PC-3 (cell line): ENCODE data around the gene CRADD. TPM values are rescaled to one million over a fixed set of nuclear protein-coding genes. Genes with fewer than 3 reads are reported as not detected.

Experiments
- ATAC-seq: fragments of 200-7000 bp; cut with Tn5 transposase; 2 replicates; pipeline ENCODE4 v1.9.1; 2020; ENCODE audit warnings: mild to moderate bottlenecking, moderate library complexity
- BruUV-seq: library from RNA; stranded (reverse); fragments of 400-500 nt; replicated peaks from 2 replicates; lab custom pipeline; 2021; lab: Mats Ljungman, UMichigan
- CTCF ChIA-PET: fragments of 300-600 bp; sonication (Branson Sonifier 250); formaldehyde crosslinking; loops from one replicate; lab custom pipeline; 2022; ENCODE audit warnings: antibody characterized with exemption; lab: Charles Lee
- POLR2A ChIA-PET: fragments of 300-600 bp; sonication (Branson Sonifier 250); formaldehyde crosslinking; loops from one replicate; lab custom pipeline; 2022; ENCODE audit warnings: antibody characterized with exemption; ENCODE audit not compliant: unreplicated experiment; lab: Charles Lee
- DNase-seq: peaks from one replicate; pipeline ENCODE4 v3.0.0-alpha.2; 2015
- H2AFZ ChIP-seq: fragments of 300-600 bp; sonication (generic); 2 replicates; pipeline ENCODE4 v1.6.0; 2016; ENCODE audit warnings: antibody characterized with exemption, low read length
- H3F3A ChIP-seq: fragments of 300-600 bp; sonication (generic); one replicate; pipeline ENCODE4 v1.6.0; 2017; ENCODE audit warnings: antibody characterized with exemption, low read length, control low read depth, mild to moderate bottlenecking; ENCODE audit not compliant: unreplicated experiment
- H3K27ac ChIP-seq: fragments of 300-600 bp; sonication (generic); 2 replicates; pipeline ENCODE4 v1.5.1; 2016; ENCODE audit warnings: mild to moderate bottlenecking, low read length
- H3K27me3 ChIP-seq: fragments of 300-600 bp; sonication (generic); 2 replicates; pipeline ENCODE4 v1.6.1; 2016; ENCODE audit warnings: low read length, mixed read lengths
- H3K36me3 ChIP-seq: fragments of 300-600 bp; sonication (generic); 2 replicates; pipeline ENCODE4 v1.6.1; 2016; ENCODE audit warnings: low read depth, mixed run types, low read length, mixed read lengths
- H3K4me1 ChIP-seq: fragments of 300-600 bp; sonication (generic); 2 replicates; pipeline ENCODE4 v1.5.1; 2016; ENCODE audit warnings: low read length; ENCODE audit not compliant: insufficient read depth
- H3K4me2 ChIP-seq: fragments of 300-600 bp; sonication (generic); 2 replicates; pipeline ENCODE4 v1.6.0; 2016; ENCODE audit warnings: low read length
- H3K4me3 ChIP-seq: fragments of 300-600 bp; sonication (generic); 2 replicates; pipeline ENCODE4 v1.5.1; 2016; ENCODE audit warnings: mild to moderate bottlenecking, low read length, mixed read lengths
- H3K79me2 ChIP-seq: fragments of 300-600 bp; sonication (generic); 2 replicates; pipeline ENCODE4 v1.6.1; 2017; ENCODE audit warnings: low read length, mixed read lengths
- H3K9ac ChIP-seq: fragments of 300-600 bp; sonication (generic); 2 replicates; pipeline ENCODE4 v1.6.0; 2016; ENCODE audit warnings: mild to moderate bottlenecking, low read length
- H3K9me2 ChIP-seq: fragments of 300-600 bp; sonication (generic); replicated peaks from 2 replicates; pipeline ENCODE4 v1.6.1; 2016; ENCODE audit warnings: mixed run types, low read length, mixed read lengths
- H3K9me3 ChIP-seq: fragments of 300-600 bp; sonication (generic); 2 replicates; pipeline ENCODE4 v1.6.1; 2016; ENCODE audit warnings: low read length, mixed read lengths
- H4K20me1 ChIP-seq: fragments of 300-600 bp; sonication (generic); 2 replicates; pipeline ENCODE4 v1.6.1; 2016; ENCODE audit warnings: low read length, mixed read lengths
- CTCF ChIP-seq: fragments of 300-600 bp; sonication (generic); conservative IDR thresholded peaks from 2 replicates; pipeline ENCODE4 v1.5.1; 2017; ENCODE audit warnings: antibody characterized with exemption, low read depth, mild to moderate bottlenecking, low read length
- EZH2 ChIP-seq: fragments of 300-600 bp; sonication (generic); IDR thresholded peaks from one replicate; pipeline ENCODE4 v1.6.1; 2017; ENCODE audit warnings: antibody characterized with exemption, mild to moderate bottlenecking, low read length; ENCODE audit not compliant: unreplicated experiment
- EZH2phosphoT487 ChIP-seq: fragments of 300-600 bp; sonication (generic); IDR thresholded peaks from 2 replicates; pipeline ENCODE4 v1.6.1; 2018; ENCODE audit warnings: mild to moderate bottlenecking, antibody characterized with exemption, low read length, borderline replicate concordance
- intact Hi-C: fragments of 100-400 bp; cut with micrococcal nuclease; formaldehyde crosslinking; loops from 2 replicates; pipeline ENCODE4 v1.9.0; 2023
- total RNA-seq: library from RNA; depleted of rRNA; stranded (reverse); fragments of >200 nt; gene quantifications from 2 replicates; pipeline ENCODE4 v1.2.3, GENCODE V29; 2014

Gene CRADD
- total RNA-seq, 1 experiment from 2014 or later: 11.4 TPM

- BruUV-seq: no TSS peak
- TF ChIP-seq EZH2: no peak
- TF ChIP-seq CTCF: no peak
- TF ChIP-seq EZH2phosphoT487: no peak
- ChIA-PET CTCF (no interaction called here), POLR2A (no interaction called here)
- Histone ChIP-seq H3K36me3 (no peaks in the 10 kb centered on the region), H4K20me1 (no peaks in the 10 kb centered on the region), H3K9me2 (no peaks in the 10 kb centered on the region), H3K79me2 (no peaks in the 10 kb centered on the region), H2AFZ (no peak overlapping the region), H3K4me2 (peak overlapping the region; percentile 42; the same call in 1 of the 2 replicates), H3K9me3 (no peaks in the 10 kb centered on the region), H3K27me3 (no peaks in the 10 kb centered on the region), H3K4me1 (peaks cover 10% of the 10 kb centered on the region; the same call in 1 of the 2 replicates), H3K27ac (no peak overlapping the region), H3K4me3 (no peak overlapping the region), H3K9ac (no peak overlapping the region), H3F3A (no peaks in the 10 kb centered on the region)
- ATAC-seq: no peak; the same call in 1 of the 2 replicates
- DNase-seq: peak; percentile 57
- intact Hi-C loops: no loop called here
Measured at GRCh38 chr12:93827669-93828068, 150.5 kb downstream of the CRADD start.

GRCh38 chr12:93829016-93829415, 151.8 kb downstream of the CRADD start:
- no peak overlapping the region for H3K27ac ChIP-seq
- H3K4me2 ChIP-seq: no peak overlapping the region
- no peak for ATAC-seq
- H3K27me3 ChIP-seq: no peaks in the 10 kb centered on the region
- no peak overlapping the region for H3K9ac ChIP-seq
- peaks cover 10% of the 10 kb centered on the region; the same call in 1 of the 2 replicates for H3K4me1 ChIP-seq
- TF ChIP-seq CTCF: no peak
- TF ChIP-seq EZH2: no peak
- no peak for TF ChIP-seq EZH2phosphoT487
- H3K36me3 ChIP-seq: no peaks in the 10 kb centered on the region
- H3K9me2 ChIP-seq: no peaks in the 10 kb centered on the region
- no peaks in the 10 kb centered on the region for H3K9me3 ChIP-seq
- intact Hi-C loops: no loop called here
- no peaks in the 10 kb centered on the region for H3K79me2 ChIP-seq
- no peaks in the 10 kb centered on the region for H4K20me1 ChIP-seq
- H3K4me3 ChIP-seq: no peak overlapping the region
- POLR2A ChIA-PET: no interaction called here
- no TSS peak for BruUV-seq
- no peak overlapping the region for H2AFZ ChIP-seq
- no peak for DNase-seq
- CTCF ChIA-PET: no interaction called here
- H3F3A ChIP-seq: no peaks in the 10 kb centered on the region

- CTCF ChIA-PET: no interaction called here
- POLR2A ChIA-PET: no interaction called here
- Histone ChIP-seq H3K9me2 (no peaks in the 10 kb centered on the region), H3K36me3 (no peaks in the 10 kb centered on the region), H3K9ac (no peak overlapping the region), H3K27ac (no peak overlapping the region), H2AFZ (no peak overlapping the region), H4K20me1 (no peaks in the 10 kb centered on the region), H3F3A (no peaks in the 10 kb centered on the region), H3K79me2 (no peaks in the 10 kb centered on the region), H3K27me3 (no peaks in the 10 kb centered on the region), H3K4me2 (no peak overlapping the region), H3K9me3 (no peaks in the 10 kb centered on the region), H3K4me3 (no peak overlapping the region), H3K4me1 (peaks cover 10% of the 10 kb centered on the region; the same call in 1 of the 2 replicates)
- BruUV-seq: no TSS peak
- ATAC-seq: no peak
- no peak for DNase-seq
- no peak for TF ChIP-seq EZH2phosphoT487
- intact Hi-C loops: no loop called here
Measured at GRCh38 chr12:93831374-93831773, 154.2 kb downstream of the CRADD start.
